ENCODE data around the gene NOP9. TPM values are rescaled to one million over a fixed set of nuclear protein-coding genes. Genes with fewer than 3 reads are reported as not detected.

Gene NOP9
- total RNA-seq, 1 experiment from 2014 or later = 39.4 TPM

DNA sequence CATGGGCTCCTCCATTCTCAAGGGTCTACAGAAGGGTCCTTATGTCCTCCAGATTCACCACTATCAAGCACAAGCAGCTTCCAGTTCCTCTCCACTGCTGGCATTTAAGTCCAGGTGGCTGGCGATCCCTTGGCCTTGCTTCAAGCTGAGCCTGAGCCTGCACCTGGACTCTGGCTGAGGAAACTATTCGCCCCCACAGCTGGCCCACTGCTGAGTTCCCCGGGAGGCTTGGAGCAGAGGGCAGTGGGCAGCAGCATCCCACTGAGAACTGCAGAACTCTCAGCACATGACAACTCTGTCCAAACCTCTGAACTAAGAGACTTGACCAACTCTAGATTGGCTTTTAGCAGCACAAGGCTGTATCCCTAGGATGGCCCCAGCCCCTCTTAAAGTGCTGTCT lies 16.9 kb upstream of the NOP9 start:
- Histone ChIP-seq H3K4me1 (ENCODE audit: control insufficient read depth in 1 of 2, insufficient read depth in 2 of 2, low read length in 2 of 2) (no peaks in the 10 kb centered on the region), H4K20me1 (ENCODE audit: insufficient read depth) (no peaks in the 10 kb centered on the region), H3K36me3 (ENCODE audit: control insufficient read depth in 1 of 2, insufficient read depth in 2 of 2, low read length in 2 of 2) (no peaks in the 10 kb centered on the region), H2AFZ (ENCODE audit: low read depth, low read length, poor library complexity, severe bottlenecking) (no peak overlapping the region), H3K9me2 (ENCODE audit: insufficient read depth) (no peaks in the 10 kb centered on the region), H3K79me2 (ENCODE audit: insufficient read depth, low read length) (no peaks in the 10 kb centered on the region), H3K27ac (ENCODE audit: low read depth, low read length) (no peak overlapping the region), H3K4me2 (ENCODE audit: low read length) (no peak overlapping the region), H3K27me3 (ENCODE audit: insufficient read depth, low read length) (no peaks in the 10 kb centered on the region), H3K9ac (ENCODE audit: low read length) (no peak overlapping the region), H3K9me3 (ENCODE audit: control insufficient read depth in 1 of 2, insufficient read depth in 1 of 2, low read depth in 1 of 2, low read length in 2 of 2) (no peaks in the 10 kb centered on the region), H3K4me3 (replicated peaks in 1 of 2; ENCODE audit: low read depth in 1 of 2, low read length in 2 of 2) (no peak overlapping the region)
- intact Hi-C loops (cut with micrococcal nuclease) = no loop called here
- RAD21 ChIA-PET (ENCODE audit: low non-redundant PET in 1 of 2, low total read pairs in 2 of 2, uncharacterized antibody in 2 of 2, unreplicated experiment in 2 of 2) = no interaction called here
- no peak for ATAC-seq
- no peak for TF ChIP-seq SIN3A (IDR thresholded peaks at IDR 0.05; ENCODE audit: low read depth)
- TF ChIP-seq SP1 (IDR thresholded peaks at IDR 0.05; ENCODE audit: low read depth) = no peak
- TF ChIP-seq, protein P1, sequence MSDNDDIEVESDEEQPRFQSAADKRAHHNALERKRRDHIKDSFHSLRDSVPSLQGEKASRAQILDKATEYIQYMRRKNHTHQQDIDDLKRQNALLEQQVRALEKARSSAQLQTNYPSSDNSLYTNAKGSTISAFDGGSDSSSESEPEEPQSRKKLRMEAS (IDR thresholded peaks at IDR 0.05) = no peak
- TF ChIP-seq CEBPB (IDR thresholded peaks at IDR 0.05; ENCODE audit: low read depth) = no peak
- TF ChIP-seq EZH2phosphoT487 (IDR thresholded peaks at IDR 0.05; ENCODE audit: borderline replicate concordance) = no peak
- TF ChIP-seq RAD21 (IDR thresholded peaks at IDR 0.05; ENCODE audit: low read depth) = no peak
- TF ChIP-seq, protein P2, sequence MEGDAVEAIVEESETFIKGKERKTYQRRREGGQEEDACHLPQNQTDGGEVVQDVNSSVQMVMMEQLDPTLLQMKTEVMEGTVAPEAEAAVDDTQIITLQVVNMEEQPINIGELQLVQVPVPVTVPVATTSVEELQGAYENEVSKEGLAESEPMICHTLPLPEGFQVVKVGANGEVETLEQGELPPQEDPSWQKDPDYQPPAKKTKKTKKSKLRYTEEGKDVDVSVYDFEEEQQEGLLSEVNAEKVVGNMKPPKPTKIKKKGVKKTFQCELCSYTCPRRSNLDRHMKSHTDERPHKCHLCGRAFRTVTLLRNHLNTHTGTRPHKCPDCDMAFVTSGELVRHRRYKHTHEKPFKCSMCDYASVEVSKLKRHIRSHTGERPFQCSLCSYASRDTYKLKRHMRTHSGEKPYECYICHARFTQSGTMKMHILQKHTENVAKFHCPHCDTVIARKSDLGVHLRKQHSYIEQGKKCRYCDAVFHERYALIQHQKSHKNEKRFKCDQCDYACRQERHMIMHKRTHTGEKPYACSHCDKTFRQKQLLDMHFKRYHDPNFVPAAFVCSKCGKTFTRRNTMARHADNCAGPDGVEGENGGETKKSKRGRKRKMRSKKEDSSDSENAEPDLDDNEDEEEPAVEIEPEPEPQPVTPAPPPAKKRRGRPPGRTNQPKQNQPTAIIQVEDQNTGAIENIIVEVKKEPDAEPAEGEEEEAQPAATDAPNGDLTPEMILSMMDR (IDR thresholded peaks at IDR 0.05 in 2 of 3, conservative IDR thresholded peaks at IDR 0.05 in 1 of 3; ENCODE audit: borderline replicate concordance in 1 of 3, insufficient read depth in 1 of 3, low read depth in 2 of 3, low read length in 2 of 3) = no peak
- no peak for TF ChIP-seq POLR2AphosphoS5 (IDR thresholded peaks at IDR 0.05; ENCODE audit: low read depth, low read length)
- no peak for TF ChIP-seq CBX3 (IDR thresholded peaks at IDR 0.05; ENCODE audit: low read depth)
- TF ChIP-seq POLR2A (IDR thresholded peaks at IDR 0.05; ENCODE audit: borderline replicate concordance, extremely low read depth, insufficient read depth, insufficient read length) = no peak
- DNase-seq (ENCODE audit: low read depth, low spot score) = no peak
- CTCF ChIA-PET = interaction anchor here (1.2 to 1.3 kb wide), 2 partner anchors 15 to 25 kb away, joined by 4 read pairs; partner anchors contain the start of gene CIDEB
- no TSS peak for BruUV-seq (replicated peaks)
- POLR2A ChIA-PET = no interaction called here
